Esophagus muscularis mucosa (tissue), 4 donors: ENCODE measurements around the gene NRSN2. TPM values are rescaled to one million over a fixed set of nuclear protein-coding genes. Genes with fewer than 3 reads are reported as not detected.

Source experiments
- DNase-seq: peaks from one replicate; pipeline ENCODE4 v3.0.0-alpha.2; 2017; ENCODE audit errors: extremely low spot score
- H3K27ac ChIP-seq, 4 donors: fragments of 200-600 bp; sonication (generic); replicated peaks in 1 of 4; 1 replicate in 3 of 4; 2 replicates in 1 of 4; pipeline ENCODE4 v1.5.1; 2016 to 2019; ENCODE audit warnings: mild to moderate bottlenecking in 1 of 4
- H3K27me3 ChIP-seq, 4 donors: fragments of 200-600 bp; sonication (generic); one replicate each; pipeline versions ENCODE4 v1.5.1 to v1.6.0; 2016 to 2019
- H3K36me3 ChIP-seq, 4 donors: fragments of 200-600 bp; sonication (generic); one replicate each; pipeline ENCODE4 v1.5.1; 2016 to 2019
- H3K4me1 ChIP-seq, 4 donors: fragments of 200-600 bp; sonication (generic); one replicate each; pipeline ENCODE4 v1.5.1; 2016 to 2019
- H3K4me3 ChIP-seq, 4 donors: fragments of 200-600 bp; sonication (generic); 1 replicate in 2 of 4; 2 replicates in 2 of 4; pipeline ENCODE4 v1.5.1; 2016 to 2019; ENCODE audit warnings: mild to moderate bottlenecking in 4 of 4, moderate library complexity in 1 of 4
- H3K9me3 ChIP-seq, 4 donors: fragments of 200-600 bp; sonication (generic); 1 replicate in 3 of 4; 2 replicates in 1 of 4; pipeline ENCODE4 v1.5.1; 2016 to 2019
- EP300 ChIP-seq: sonication (generic); formaldehyde crosslinking; IDR thresholded peaks from one replicate; pipeline ENCODE4 v1.6.1; 2017; ENCODE audit warnings: antibody characterized with exemption
- POLR2A ChIP-seq: fragments of 450-650 bp; IDR thresholded peaks from one replicate; pipeline ENCODE4 v1.6.1; 2017; ENCODE audit warnings: antibody characterized with exemption, moderate library complexity, mild to moderate bottlenecking, low read depth
- POLR2AphosphoS5 ChIP-seq, 2 donors: sonication (generic); formaldehyde crosslinking; IDR thresholded peaks; one replicate each; pipeline ENCODE4 v1.6.1; 2017; ENCODE audit warnings: antibody characterized with exemption in 2 of 2
- WGBS: methylation state at CpG from one replicate; pipeline ENCODE4 v1.1.5; 2018; 5-methylcytosine and 5-hydroxymethylcytosine counted together
- intact Hi-C: fragments of 100-400 bp; cut with DNase I; formaldehyde crosslinking; loops from one replicate; pipeline ENCODE4 v1.15.1; 2023
- total RNA-seq, 4 donors: library from RNA; depleted of rRNA; stranded (reverse); fragments of >200 nt; gene quantifications; one replicate each; pipeline versions ENCODE4 v1.1.0 to v1.2.1, GENCODE V29; 2016
- TF ChIP-seq, protein P1 (sequence below), 3 experiments: fragments of 200-600 bp in 2 of 3; fragments of 450-650 bp in 1 of 3; sonication (generic) in 2 of 3; IDR thresholded peaks; one replicate each; pipeline ENCODE4 v1.5.1; 2017 to 2019; ENCODE audit warnings: antibody characterized with exemption in 3 of 3, mild to moderate bottlenecking in 2 of 3, moderate library complexity in 1 of 3

Gene NRSN2
- total RNA-seq, 4 donors from 2014 or later, result 20.8 to 72.8 (median 48.9) TPM

DNA sequence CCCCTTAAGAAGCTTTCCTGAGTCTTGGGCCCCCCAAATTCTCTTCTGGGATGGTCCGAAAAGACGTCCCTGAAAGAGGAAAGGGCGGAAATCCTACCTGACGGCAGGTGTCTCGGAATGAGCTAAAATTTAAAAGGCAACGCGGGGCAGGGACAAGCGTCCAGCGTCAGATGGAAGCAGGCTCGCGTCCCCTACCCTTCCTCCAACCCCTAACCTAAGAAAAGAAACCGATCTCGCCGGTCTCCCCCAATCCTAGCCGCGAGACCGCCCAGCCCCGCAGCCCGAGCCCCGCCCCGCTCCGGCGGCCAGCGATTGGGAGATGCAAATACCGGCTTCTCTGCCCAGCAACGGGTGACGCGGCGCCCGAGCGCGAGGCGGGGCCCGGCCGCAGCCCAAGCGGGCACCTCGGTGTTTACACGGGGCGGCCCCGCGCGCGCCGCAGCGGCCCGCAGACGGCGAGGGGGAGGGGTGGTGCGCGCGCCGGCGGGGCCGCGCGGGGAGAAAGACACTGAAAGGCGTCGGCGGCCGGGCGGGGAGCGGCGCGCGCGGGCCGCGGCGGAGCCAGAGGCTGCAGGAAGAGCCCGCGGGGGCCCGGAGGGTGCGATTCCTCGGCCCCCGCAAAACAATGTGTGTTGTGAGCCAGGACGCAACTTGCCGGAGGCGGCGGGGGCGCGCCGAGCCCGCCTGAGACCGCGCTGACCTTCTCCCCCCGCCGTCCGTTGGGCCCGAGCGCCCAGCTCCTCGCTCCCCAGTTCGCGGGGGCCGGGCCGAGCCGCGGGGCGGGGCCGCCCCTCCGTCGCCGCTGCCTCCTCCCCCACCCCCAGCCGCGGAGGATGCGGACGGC lies 21.6 kb upstream of the NRSN2 start, which contains the start of gene SOX12:
Gene SOX12, plus strand, starts transcription at position 508 of the 844 bp plus-strand sequence. CDS start 373 bp downstream, outside the sequence.
- Histone ChIP-seq H3K27ac (peak within 1 kb of the TSS; percentile 81 to 98 (median 97)), H3K4me1 (peaks cover 17 to 62% (median 56%) of the 10 kb centered on the region in 4 donors), H3K4me3 (peak within 1 kb of the TSS; percentile 60 to 97 (median 72)), H3K36me3 (peaks cover 0 to 11% (median 6%) of the 10 kb centered on the region in 4 donors), H3K27me3 (no peaks in the 10 kb centered on the region), H3K9me3 (no peaks in the 10 kb centered on the region)
- DNase-seq, result peak; percentile 98
- intact Hi-C loops, result no loop called here
- under 1% methylated on average over 49 of the region's 106 CpGs for WGBS
- no peak for TF ChIP-seq EP300
- peak; percentile 60 to 72 for TF ChIP-seq POLR2AphosphoS5 (IDR thresholded peaks at IDR 0.05)
- TF ChIP-seq, protein P1, sequence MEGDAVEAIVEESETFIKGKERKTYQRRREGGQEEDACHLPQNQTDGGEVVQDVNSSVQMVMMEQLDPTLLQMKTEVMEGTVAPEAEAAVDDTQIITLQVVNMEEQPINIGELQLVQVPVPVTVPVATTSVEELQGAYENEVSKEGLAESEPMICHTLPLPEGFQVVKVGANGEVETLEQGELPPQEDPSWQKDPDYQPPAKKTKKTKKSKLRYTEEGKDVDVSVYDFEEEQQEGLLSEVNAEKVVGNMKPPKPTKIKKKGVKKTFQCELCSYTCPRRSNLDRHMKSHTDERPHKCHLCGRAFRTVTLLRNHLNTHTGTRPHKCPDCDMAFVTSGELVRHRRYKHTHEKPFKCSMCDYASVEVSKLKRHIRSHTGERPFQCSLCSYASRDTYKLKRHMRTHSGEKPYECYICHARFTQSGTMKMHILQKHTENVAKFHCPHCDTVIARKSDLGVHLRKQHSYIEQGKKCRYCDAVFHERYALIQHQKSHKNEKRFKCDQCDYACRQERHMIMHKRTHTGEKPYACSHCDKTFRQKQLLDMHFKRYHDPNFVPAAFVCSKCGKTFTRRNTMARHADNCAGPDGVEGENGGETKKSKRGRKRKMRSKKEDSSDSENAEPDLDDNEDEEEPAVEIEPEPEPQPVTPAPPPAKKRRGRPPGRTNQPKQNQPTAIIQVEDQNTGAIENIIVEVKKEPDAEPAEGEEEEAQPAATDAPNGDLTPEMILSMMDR (IDR thresholded peaks at IDR 0.05), result no peak
- peak; percentile 60 for TF ChIP-seq POLR2A

DNA sequence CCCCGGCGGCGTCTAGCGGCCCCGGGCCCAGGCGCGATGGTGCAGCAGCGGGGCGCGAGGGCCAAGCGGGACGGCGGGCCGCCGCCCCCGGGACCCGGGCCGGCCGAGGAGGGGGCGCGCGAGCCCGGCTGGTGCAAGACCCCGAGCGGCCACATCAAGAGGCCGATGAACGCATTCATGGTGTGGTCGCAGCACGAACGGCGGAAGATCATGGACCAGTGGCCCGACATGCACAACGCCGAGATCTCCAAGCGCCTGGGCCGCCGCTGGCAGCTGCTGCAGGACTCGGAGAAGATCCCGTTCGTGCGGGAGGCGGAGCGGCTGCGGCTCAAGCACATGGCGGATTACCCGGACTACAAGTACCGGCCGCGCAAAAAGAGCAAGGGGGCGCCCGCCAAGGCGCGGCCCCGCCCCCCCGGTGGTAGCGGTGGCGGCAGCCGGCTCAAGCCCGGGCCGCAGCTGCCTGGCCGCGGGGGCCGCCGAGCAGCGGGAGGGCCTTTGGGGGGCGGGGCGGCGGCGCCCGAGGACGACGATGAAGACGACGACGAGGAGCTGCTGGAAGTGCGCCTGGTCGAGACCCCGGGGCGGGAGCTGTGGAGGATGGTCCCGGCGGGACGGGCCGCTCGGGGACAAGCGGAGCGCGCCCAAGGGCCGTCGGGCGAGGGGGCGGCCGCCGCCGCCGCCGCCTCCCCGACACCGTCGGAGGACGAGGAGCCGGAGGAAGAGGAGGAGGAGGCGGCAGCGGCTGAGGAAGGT lies 20.8 kb upstream of the NRSN2 start:
- Histone ChIP-seq H3K27ac (peak overlapping the region; percentile 81 to 98 (median 97)), H3K4me3 (peak overlapping the region; percentile 60 to 97 (median 72)), H3K27me3 (no peaks in the 10 kb centered on the region), H3K9me3 (no peaks in the 10 kb centered on the region), H3K36me3 (peaks cover 0 to 5% (median 2%) of the 10 kb centered on the region in 4 donors), H3K4me1 (peaks cover 19 to 70% (median 61%) of the 10 kb centered on the region in 4 donors)
- 2% methylated on average over 34 of the region's 103 CpGs for WGBS
- no peak for TF ChIP-seq POLR2A
- TF ChIP-seq, protein P1 (IDR thresholded peaks at IDR 0.05), result no peak
- TF ChIP-seq EP300, result no peak
- TF ChIP-seq POLR2AphosphoS5 (IDR thresholded peaks at IDR 0.05), result no peak
- no peak for DNase-seq
- intact Hi-C loops, result no loop called here

DNA sequence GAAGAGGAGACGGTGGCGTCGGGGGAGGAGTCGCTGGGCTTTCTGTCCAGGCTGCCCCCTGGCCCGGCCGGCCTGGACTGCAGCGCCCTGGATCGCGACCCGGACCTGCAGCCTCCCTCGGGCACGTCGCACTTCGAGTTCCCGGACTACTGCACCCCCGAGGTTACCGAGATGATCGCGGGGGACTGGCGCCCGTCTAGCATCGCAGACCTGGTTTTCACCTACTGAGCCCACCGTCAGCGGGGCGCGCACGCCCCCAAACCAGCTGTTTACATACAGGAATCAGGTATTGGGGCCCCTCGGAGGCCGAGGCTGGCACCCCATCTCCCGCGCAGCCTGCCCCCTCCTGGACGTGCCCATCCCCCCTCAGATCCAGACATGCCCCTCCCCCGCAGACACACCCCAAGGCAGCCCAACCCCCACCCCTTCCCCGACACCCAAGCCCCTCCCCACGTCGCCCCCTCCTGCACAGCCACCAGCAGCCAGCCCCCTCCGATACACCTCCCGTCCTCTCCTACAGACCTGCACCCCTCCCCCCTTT lies 20.2 kb upstream of the NRSN2 start:
- peak overlapping the region; percentile 60 to 97 (median 72) for H3K4me3 ChIP-seq
- intact Hi-C loops, result no loop called here
- peaks cover 19 to 73% (median 61%) of the 10 kb centered on the region in 4 donors for H3K4me1 ChIP-seq
- 1% methylated on average over 10 of the region's 38 CpGs for WGBS
- no peaks in the 10 kb centered on the region for H3K9me3 ChIP-seq
- no peaks in the 10 kb centered on the region for H3K27me3 ChIP-seq
- peak overlapping the region; percentile 81 to 98 (median 97) for H3K27ac ChIP-seq
- TF ChIP-seq EP300, result no peak
- TF ChIP-seq POLR2AphosphoS5 (IDR thresholded peaks at IDR 0.05), result no peak
- TF ChIP-seq, protein P1 (IDR thresholded peaks at IDR 0.05), result no peak
- TF ChIP-seq POLR2A, result no peak
- peaks cover 0 to 5% (median 2%) of the 10 kb centered on the region in 4 donors for H3K36me3 ChIP-seq
- no peak for DNase-seq

DNA sequence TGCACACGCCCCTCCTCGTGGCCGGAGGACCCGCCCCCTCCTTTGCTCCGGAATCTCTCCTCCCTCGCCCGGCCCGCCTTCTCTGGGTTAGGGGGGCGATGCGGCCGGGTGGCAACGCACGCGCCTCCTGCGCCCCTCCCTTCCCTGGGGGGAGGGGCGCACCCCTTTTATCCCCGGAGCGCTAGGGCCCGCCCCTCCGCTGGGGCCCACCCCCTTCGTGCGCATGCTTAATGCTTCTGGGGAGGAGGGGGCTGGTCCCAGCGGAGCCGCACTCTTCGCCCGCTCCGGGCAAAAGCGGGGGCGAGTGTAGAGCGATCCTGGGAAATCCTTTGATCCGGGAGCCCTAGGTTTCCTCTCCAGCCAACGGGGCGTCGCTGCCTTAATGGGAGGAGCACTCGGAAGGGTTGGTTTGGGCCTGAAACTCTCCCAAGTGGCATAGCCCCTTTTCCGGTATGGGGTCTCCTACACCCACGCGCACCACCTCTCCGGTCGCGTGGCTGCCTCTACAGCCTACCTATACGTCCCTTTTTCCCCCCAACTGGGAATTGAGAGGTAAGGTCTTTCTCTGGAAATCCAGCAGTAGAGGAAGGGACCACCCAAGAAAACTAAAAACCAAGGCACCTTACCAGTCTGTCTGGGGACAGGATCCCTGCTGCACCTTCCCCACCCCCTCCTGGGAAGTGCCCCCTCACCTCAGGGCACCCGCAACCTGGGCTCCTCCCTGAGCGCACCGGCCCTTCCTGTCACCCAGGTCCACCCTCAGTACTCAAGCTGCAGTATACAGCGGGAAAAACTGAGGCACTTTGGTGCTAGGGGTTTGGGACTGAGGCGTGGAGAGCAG lies 19.5 kb upstream of the NRSN2 start:
- peak overlapping the region; percentile 60 to 97 (median 72) for H3K4me3 ChIP-seq
- peaks cover 19 to 73% (median 61%) of the 10 kb centered on the region in 4 donors for H3K4me1 ChIP-seq
- no peaks in the 10 kb centered on the region for H3K36me3 ChIP-seq
- peak overlapping the region; percentile 81 to 98 (median 97) for H3K27ac ChIP-seq
- intact Hi-C loops, result no loop called here
- peak in 1 of 2 donors; percentile 71 for TF ChIP-seq POLR2AphosphoS5 (IDR thresholded peaks at IDR 0.05)
- TF ChIP-seq, protein P1 (IDR thresholded peaks at IDR 0.05), result no peak
- no peak for DNase-seq
- no peaks in the 10 kb centered on the region for H3K9me3 ChIP-seq
- no peaks in the 10 kb centered on the region for H3K27me3 ChIP-seq
- 9% methylated on average over 14 of the region's 47 CpGs for WGBS
